Measurements from ENCODE around the gene SLC38A7. TPM values are rescaled to one million over a fixed set of nuclear protein-coding genes. Genes with fewer than 3 reads are reported as not detected.

Gene SLC38A7
- total and polyA plus RNA-seq, 12 donors = 10.3 to 41.3 (median 31.8) TPM

DNA sequence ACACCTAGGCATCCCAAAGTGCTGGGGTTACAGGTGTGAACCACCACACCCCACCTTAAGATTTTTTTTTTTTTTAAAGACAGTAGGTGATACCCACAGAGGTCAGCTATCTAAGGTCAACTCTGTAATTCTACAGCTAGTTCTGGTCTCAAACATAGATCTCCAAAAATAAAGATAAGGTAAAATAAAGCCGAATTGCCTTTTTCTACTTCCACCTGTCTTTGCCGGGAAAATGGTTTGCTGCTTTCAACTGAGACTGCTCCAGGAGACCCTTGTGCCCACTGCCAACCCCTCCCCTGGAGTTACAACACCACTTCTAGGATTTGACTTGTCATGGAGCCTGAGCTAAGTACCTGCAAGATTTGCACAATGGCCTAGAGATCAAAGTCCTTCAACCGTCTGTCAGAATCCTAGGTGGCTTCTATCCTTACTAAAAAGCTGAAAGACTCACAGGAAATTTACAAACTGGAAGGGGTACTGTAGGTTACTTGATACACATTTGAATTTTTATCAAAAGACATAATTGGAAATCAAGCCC, 50.2 kb downstream of the SLC38A7 start:
- WGBS, 2 donors = 73 to 87% methylated on average over 3 of the region's 3 CpGs
- no peak overlapping the region for H3K4me3 ChIP-seq

DNA sequence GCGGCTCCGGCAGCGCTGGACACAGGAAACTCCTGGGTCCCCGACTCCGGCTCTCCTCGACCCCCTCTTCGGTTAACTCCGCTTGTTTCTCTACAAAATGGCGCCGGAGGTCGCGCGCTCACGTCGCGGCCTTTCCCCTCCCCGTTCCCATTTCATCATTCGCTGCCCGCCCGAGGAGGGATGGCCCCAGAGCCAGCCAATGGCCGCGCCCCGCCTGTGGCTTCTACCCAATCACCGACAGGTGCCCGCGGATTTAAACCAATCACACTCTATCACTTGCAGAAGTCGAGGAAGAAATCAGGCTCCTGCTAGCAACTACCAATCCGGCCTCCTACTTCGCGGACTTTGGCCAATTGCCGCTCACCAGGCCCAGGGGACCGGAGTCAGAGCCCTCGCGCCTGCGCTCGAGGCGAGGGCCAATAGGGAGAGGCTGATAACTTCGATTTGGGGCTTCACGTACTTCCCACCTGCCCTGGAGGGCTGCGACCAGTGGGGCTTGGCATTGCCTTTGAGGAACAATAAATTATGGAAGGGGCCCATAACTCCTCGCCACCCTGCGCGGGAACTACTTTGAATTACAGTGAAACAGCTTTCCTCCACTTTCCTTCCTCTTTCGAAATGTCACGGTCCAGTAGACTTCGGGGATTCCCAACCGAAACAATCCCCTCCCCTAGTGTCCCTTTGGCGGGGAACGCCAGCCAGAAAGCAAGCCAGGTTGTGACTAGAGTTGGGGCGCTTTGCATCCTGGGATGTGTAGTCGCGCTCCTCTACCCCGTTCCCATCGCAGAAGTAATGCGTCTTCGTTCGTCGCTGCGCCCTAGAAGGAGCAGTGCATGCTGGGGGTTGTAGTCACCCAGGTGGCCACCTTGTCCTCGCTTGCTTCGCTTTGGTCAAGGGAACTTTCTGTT, 54.6 kb downstream of the SLC38A7 start, which contains the start of gene CNOT1:
Gene CNOT1, minus strand, starts transcription at position 94 of the 908 bp plus-strand sequence. CDS start 30,489 bp downstream, outside the sequence.
- peaks cover 6 to 42% (median 32%) of the 10 kb centered on the region in 9 donors for H3K4me1 ChIP-seq
- DNase-seq = peak; percentile 97 to 98
- H3K9me3 ChIP-seq = no peaks in the 10 kb centered on the region
- H3K4me3 ChIP-seq = peak within 1 kb of the TSS; percentile 82 to 99 (median 94)
- intact Hi-C loops (cut with DNase I) = loop anchor here in 5 of 10 donors (1.0 to 10.0 kb wide), 4 partner anchors 54 to 295 kb away; partner anchors contain the start of genes SETD6 (in 4 of the 5) and SLC38A7 (in 1 of the 5)
- H3K27me3 ChIP-seq = no peaks in the 10 kb centered on the region
- WGBS, 2 donors = 0% methylated on average over 61 of the region's 61 CpGs
- ATAC-seq = peak; percentile 94 to 96 (median 96)
- H3K36me3 ChIP-seq = peaks cover 0 to 9% (median 0%) of the 10 kb centered on the region in 9 donors
- peak within 1 kb of the TSS; percentile 93 to 99 (median 98) for H3K27ac ChIP-seq
- TF ChIP-seq, protein P1, sequence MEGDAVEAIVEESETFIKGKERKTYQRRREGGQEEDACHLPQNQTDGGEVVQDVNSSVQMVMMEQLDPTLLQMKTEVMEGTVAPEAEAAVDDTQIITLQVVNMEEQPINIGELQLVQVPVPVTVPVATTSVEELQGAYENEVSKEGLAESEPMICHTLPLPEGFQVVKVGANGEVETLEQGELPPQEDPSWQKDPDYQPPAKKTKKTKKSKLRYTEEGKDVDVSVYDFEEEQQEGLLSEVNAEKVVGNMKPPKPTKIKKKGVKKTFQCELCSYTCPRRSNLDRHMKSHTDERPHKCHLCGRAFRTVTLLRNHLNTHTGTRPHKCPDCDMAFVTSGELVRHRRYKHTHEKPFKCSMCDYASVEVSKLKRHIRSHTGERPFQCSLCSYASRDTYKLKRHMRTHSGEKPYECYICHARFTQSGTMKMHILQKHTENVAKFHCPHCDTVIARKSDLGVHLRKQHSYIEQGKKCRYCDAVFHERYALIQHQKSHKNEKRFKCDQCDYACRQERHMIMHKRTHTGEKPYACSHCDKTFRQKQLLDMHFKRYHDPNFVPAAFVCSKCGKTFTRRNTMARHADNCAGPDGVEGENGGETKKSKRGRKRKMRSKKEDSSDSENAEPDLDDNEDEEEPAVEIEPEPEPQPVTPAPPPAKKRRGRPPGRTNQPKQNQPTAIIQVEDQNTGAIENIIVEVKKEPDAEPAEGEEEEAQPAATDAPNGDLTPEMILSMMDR (IDR thresholded peaks at IDR 0.05) = no peak

More for the DNA sequence above, 50.2 kb downstream of the SLC38A7 start:
- Histone ChIP-seq H3K27me3 (no peaks in the 10 kb centered on the region), H3K36me3 (no peaks in the 10 kb centered on the region), H3K4me1 (peaks cover 0 to 23% (median 3%) of the 10 kb centered on the region in 9 donors), H3K9me3 (no peaks in the 10 kb centered on the region), H3K27ac (peak overlapping the region in 1 of 10 donors; percentile 5)
- ATAC-seq = no peak
- TF ChIP-seq, protein P1 (IDR thresholded peaks at IDR 0.05) = no peak
- intact Hi-C loops (cut with DNase I) = loop anchor here in 2 of 10 donors (10.0 kb wide), 2 partner anchors 120 to 300 kb away; partner anchors contain the start of gene SETD6 (in 1 of the 2)
- no peak for DNase-seq

DNA sequence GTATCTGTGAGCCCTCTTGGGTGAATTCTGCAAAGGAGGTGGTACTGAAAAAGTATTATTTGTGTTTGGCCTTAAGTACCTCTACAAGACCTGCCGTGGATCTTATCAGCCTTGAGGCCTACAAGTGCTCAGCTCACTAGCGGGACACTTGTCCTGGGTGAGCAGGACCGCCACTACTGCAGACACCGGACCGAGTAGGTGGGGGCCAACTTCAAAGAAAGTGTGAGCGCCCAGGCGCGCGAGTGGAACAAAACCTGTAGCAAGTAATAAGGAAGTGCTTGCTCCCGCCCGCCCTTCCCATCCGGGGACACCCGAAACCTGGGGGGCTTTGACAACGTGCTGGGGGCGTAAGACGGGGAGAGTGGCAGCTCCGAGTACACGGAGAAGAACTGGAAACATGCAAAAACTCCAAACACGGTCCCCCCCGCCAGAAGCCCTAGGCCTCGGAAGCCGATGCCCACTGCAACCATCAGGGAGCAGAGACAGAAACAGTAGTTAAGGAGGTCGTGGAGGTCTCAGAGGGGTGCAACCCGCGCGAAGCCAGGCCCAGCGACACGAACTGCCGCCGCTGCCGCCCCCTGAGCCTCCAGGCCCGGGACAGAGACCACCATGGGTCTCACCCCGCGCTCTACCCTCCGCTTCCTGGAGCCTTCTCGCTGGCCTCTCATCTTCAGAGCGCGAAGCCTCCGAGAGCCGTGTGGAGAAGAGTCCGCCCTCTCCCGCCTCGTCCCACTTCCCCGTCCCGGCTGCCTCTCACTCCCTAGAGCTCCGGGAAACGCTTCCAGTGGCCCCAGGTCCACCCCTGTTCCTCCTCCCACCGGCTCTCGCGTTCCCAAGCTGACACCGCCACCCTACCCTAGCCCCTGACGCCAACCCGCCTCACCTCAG, 55.5 kb downstream of the SLC38A7 start:
- Histone ChIP-seq H3K27me3 (no peaks in the 10 kb centered on the region), H3K9me3 (no peaks in the 10 kb centered on the region), H3K27ac (peak overlapping the region; percentile 93 to 99 (median 98)), H3K36me3 (peaks cover 0 to 18% (median 3%) of the 10 kb centered on the region in 9 donors), H3K4me1 (peaks cover 6 to 46% (median 34%) of the 10 kb centered on the region in 9 donors), H3K4me3 (peak overlapping the region; percentile 82 to 99 (median 94))
- TF ChIP-seq, protein P1 (IDR thresholded peaks at IDR 0.05) = no peak
- intact Hi-C loops (cut with DNase I) = loop anchor here in 3 of 10 donors (5.0 to 10.0 kb wide), 3 partner anchors 112 to 294 kb away; partner anchors contain the start of gene SETD6 (in 3 of the 3)
- WGBS, 2 donors = 0 to 1% methylated on average over 52 to 53 of the region's 53 CpGs
- ATAC-seq (peak; percentile 29 to 69 (median 43)), DNase-seq (peak; percentile 40 to 49)
